WI38 (cell line): ENCODE measurements around the gene HIPK1.

Experiments used
- H3K4me3 ChIP-seq: 2 replicates; pipeline ENCODE4 v1.5.1; 2011; ENCODE audit warnings: low read depth, mild to moderate bottlenecking, control low read depth, low read length
- CTCF ChIP-seq: IDR thresholded peaks from 2 replicates; pipeline ENCODE4 v1.5.1; 2012; ENCODE audit warnings: low read depth, mild to moderate bottlenecking, control low read depth, low read length

Gene HIPK1

DNA sequence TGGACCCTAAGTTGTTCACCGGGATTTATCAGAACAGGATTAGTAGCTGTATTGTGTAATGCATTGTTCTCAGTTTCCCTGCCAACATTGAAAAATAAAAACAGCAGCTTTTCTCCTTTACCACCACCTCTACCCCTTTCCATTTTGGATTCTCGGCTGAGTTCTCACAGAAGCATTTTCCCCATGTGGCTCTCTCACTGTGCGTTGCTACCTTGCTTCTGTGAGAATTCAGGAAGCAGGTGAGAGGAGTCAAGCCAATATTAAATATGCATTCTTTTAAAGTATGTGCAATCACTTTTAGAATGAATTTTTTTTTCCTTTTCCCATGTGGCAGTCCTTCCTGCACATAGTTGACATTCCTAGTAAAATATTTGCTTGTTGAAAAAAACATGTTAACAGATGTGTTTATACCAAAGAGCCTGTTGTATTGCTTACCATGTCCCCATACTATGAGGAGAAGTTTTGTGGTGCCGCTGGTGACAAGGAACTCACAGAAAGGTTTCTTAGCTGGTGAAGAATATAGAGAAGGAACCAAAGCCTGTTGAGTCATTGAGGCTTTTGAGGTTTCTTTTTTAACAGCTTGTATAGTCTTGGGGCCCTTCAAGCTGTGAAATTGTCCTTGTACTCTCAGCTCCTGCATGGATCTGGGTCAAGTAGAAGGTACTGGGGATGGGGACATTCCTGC is 46.2 kb downstream of the HIPK1 start:
- no peak for TF ChIP-seq CTCF
- H3K4me3 ChIP-seq: no peak overlapping the region

DNA sequence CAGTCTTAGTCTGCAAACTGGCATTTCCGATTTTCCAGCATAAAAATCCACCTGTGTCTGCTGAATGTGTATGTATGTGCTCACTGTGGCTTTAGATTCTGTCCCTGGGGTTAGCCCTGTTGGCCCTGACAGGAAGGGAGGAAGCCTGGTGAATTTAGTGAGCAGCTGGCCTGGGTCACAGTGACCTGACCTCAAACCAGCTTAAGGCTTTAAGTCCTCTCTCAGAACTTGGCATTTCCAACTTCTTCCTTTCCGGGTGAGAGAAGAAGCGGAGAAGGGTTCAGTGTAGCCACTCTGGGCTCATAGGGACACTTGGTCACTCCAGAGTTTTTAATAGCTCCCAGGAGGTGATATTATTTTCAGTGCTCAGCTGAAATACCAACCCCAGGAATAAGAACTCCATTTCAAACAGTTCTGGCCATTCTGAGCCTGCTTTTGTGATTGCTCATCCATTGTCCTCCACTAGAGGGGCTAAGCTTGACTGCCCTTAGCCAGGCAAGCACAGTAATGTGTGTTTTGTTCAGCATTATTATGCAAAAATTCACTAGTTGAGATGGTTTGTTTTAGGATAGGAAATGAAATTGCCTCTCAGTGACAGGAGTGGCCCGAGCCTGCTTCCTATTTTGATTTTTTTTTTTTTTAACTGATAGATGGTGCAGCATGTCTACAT is 47.6 kb downstream of the HIPK1 start:
- no peak overlapping the region for H3K4me3 ChIP-seq

DNA sequence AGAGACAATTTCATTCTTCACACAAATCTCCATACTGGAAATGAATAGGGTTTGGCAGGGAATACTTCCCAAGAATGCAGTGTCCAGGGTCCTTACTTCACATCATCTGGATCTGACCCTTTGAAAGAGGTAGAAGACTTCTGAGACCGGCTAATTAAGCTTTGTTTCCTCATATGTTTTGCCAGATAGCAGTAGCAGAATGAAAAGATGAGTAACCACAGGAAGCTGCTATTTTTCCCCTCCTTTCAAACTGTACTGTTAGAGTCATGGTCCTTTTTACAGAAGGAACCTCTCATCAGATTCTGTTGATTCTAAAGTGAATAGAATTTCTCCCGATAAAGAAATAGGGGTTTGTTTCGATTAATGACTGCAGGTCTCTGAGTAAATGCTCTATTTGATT is 48.8 kb downstream of the HIPK1 start:
- no peak overlapping the region for H3K4me3 ChIP-seq
- TF ChIP-seq CTCF: no peak

More for the DNA sequence above, 47.6 kb downstream of the HIPK1 start:
- peak; percentile 58 for TF ChIP-seq CTCF

GRCh38 chr1:113978863-113979702 is 50.0 kb downstream of the HIPK1 start, which contains the start of gene OLFML3:
Gene OLFML3 (plus strand): TSS chr1:113979474. CDS start chr1:113979517, 43 bp downstream.
- peak within 1 kb of the TSS; percentile 58 for H3K4me3 ChIP-seq

GRCh38 chr1:113980110-113980509 is 51.0 kb downstream of the HIPK1 start:
- peak overlapping the region; percentile 58 for H3K4me3 ChIP-seq

More at GRCh38 chr1:113978863-113979702, 50.0 kb downstream of the HIPK1 start, which contains the start of gene OLFML3:
- peak; percentile 65 for TF ChIP-seq CTCF

More at GRCh38 chr1:113980110-113980509, 51.0 kb downstream of the HIPK1 start:
- TF ChIP-seq CTCF: no peak
